SK-N-SH treated with all-trans-retinoic acid at 6 μM for 48 hours (cell line): Measurements from ENCODE around the gene CLEC16A.

Experiments
- ATAC-seq: fragments of 200-7000 bp; cut with Tn5 transposase; 3 replicates; pipeline ENCODE4 v1.9.1; 2020; ENCODE audit warnings: mild to moderate bottlenecking, moderate library complexity
- ARNTL ChIP-seq: fragments of 450-650 bp; formaldehyde crosslinking; IDR thresholded peaks from 2 replicates; pipeline ENCODE4 v1.5.0; 2020; ENCODE audit warnings: low read depth, mild to moderate bottlenecking, moderate library complexity, borderline replicate concordance
- BACH2 ChIP-seq: fragments of 250-450 bp; sonication (Bioruptor Pico); IDR thresholded peaks from 2 replicates; pipeline ENCODE4 v1.9.0; 2021; ENCODE audit warnings: mild to moderate bottlenecking, borderline replicate concordance
- CSDC2 ChIP-seq: fragments of 250-450 bp; sonication (Bioruptor Pico); IDR thresholded peaks from 2 replicates; pipeline ENCODE4 v1.5.0; 2020; ENCODE audit warnings: mild to moderate bottlenecking, moderate library complexity
- ESRRG ChIP-seq: fragments of 250-450 bp; sonication (Bioruptor Pico); IDR thresholded peaks from 2 replicates; pipeline ENCODE4 v1.6.1; 2021; ENCODE audit warnings: mild to moderate bottlenecking
- GLIS3 ChIP-seq: fragments of 250-450 bp; sonication (Bioruptor Pico); IDR thresholded peaks from 2 replicates; pipeline ENCODE4 v1.5.0; 2020; ENCODE audit warnings: mild to moderate bottlenecking, moderate library complexity
- ISL1 ChIP-seq: fragments of 250-450 bp; sonication (Bioruptor Pico); IDR thresholded peaks from 2 replicates; pipeline ENCODE4 v2.1.2; 2022; ENCODE audit warnings: mild to moderate bottlenecking, moderate library complexity
- OSR1 ChIP-seq: fragments of 250-450 bp; sonication (Bioruptor Pico); IDR thresholded peaks from 2 replicates; pipeline ENCODE4 v1.8.0; 2022; ENCODE audit warnings: moderate library complexity, mild to moderate bottlenecking, inconsistent platforms
- PPARA ChIP-seq: fragments of 250-450 bp; sonication (Bioruptor Pico); IDR thresholded peaks from 2 replicates; pipeline ENCODE4 v1.5.0; 2020; ENCODE audit warnings: mild to moderate bottlenecking, borderline replicate concordance
- RARB ChIP-seq: fragments of 250-450 bp; sonication (Bioruptor Pico); IDR thresholded peaks from 2 replicates; pipeline ENCODE4 v1.8.0; 2021; ENCODE audit warnings: mild to moderate bottlenecking, moderate library complexity
- SNAI2 ChIP-seq: fragments of 250-450 bp; sonication (Bioruptor Pico); IDR thresholded peaks from 2 replicates; pipeline ENCODE4 v1.5.0; 2020; ENCODE audit warnings: mild to moderate bottlenecking, moderate library complexity
- TCF4 ChIP-seq: fragments of 250-450 bp; sonication (Bioruptor Pico); IDR thresholded peaks from 2 replicates; pipeline ENCODE4 v1.8.0; 2021; ENCODE audit warnings: mild to moderate bottlenecking, moderate library complexity, borderline replicate concordance
- TOX ChIP-seq: fragments of 250-450 bp; sonication (Bioruptor Pico); IDR thresholded peaks from 2 replicates; pipeline ENCODE4 v1.8.0; 2021; ENCODE audit warnings: mild to moderate bottlenecking, moderate library complexity, borderline replicate concordance
- ZC3H10 ChIP-seq: fragments of 250-450 bp; sonication (Bioruptor Pico); IDR thresholded peaks from 2 replicates; pipeline ENCODE4 v1.5.1; 2021; ENCODE audit warnings: mild to moderate bottlenecking, moderate library complexity
- ZFP3 ChIP-seq: fragments of 250-450 bp; sonication (Bioruptor Pico); IDR thresholded peaks from 2 replicates; pipeline ENCODE4 v1.5.0; 2020; ENCODE audit warnings: mild to moderate bottlenecking, moderate library complexity
- ZFP30 ChIP-seq: fragments of 450-650 bp; formaldehyde crosslinking; IDR thresholded peaks from 2 replicates; pipeline ENCODE4 v1.5.0; 2022; ENCODE audit warnings: mild to moderate bottlenecking, moderate library complexity
- ZNF70 ChIP-seq: fragments of 450-650 bp; formaldehyde crosslinking; IDR thresholded peaks from 2 replicates; pipeline ENCODE4 v1.5.0; 2020; ENCODE audit warnings: mild to moderate bottlenecking, moderate library complexity
- ZNF8 ChIP-seq: fragments of 450-650 bp; formaldehyde crosslinking; IDR thresholded peaks from 2 replicates; pipeline ENCODE4 v1.5.0; 2020; ENCODE audit warnings: mild to moderate bottlenecking, moderate library complexity
- TF ChIP-seq, protein P1 (sequence below): fragments of 250-450 bp; sonication (Bioruptor Pico); IDR thresholded peaks from 2 replicates; pipeline ENCODE4 v1.5.1; 2021; ENCODE audit warnings: mild to moderate bottlenecking, moderate library complexity
- TF ChIP-seq, protein P2 (sequence below): fragments of 250-450 bp; sonication (Bioruptor Pico); IDR thresholded peaks from 2 replicates; pipeline ENCODE4 v1.5.1; 2020; ENCODE audit warnings: low read depth, mild to moderate bottlenecking, moderate library complexity
- TF ChIP-seq, protein P3 (sequence below): fragments of 250-450 bp; sonication (Bioruptor Pico); IDR thresholded peaks from 2 replicates; pipeline ENCODE4 v1.8.0; 2021; ENCODE audit warnings: low read depth, mild to moderate bottlenecking, moderate library complexity, borderline replicate concordance
- TF ChIP-seq, protein P4 (sequence below): fragments of 250-450 bp; sonication (Bioruptor Pico); IDR thresholded peaks from 2 replicates; pipeline ENCODE4 v1.8.0; 2020; ENCODE audit warnings: mild to moderate bottlenecking, moderate library complexity, borderline replicate concordance

CLEC16A gene

DNA sequence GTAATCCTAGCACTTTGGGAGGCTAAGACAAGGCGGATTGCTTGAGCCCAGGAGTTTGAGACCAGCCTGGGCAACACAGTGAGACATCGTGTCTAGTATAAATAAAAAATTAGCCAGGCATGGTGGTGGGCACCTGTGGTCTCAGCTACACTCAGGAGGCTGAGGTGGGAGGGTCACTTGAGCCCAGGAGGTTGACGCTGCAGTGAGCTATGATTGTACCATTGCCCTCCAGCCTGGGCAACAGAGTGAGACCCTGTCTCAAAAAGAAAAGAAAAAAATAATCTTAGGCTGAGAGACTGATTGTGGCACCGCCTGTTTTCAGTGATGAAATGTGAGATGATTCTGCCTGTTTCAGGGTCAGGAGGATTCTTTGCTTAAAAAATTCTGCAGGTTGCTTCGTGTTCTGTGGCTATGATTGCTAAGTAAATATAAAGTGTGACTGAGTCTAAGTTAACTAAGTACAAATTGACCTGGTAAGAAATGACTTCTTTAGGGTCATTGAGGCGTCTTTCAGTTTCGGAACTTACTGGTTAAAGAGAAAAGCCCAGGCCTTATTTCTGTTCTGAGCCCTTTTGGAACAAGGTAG, 183.3 kb downstream of the CLEC16A start:
- no peak for ATAC-seq
- no peak for TF ChIP-seq TOX (CRISPR knock-in tag)
- TF ChIP-seq ZC3H10, result no peak
- TF ChIP-seq ZFP3, result no peak
- TF ChIP-seq OSR1 (CRISPR knock-in tag), result no peak
- TF ChIP-seq, protein P1, sequence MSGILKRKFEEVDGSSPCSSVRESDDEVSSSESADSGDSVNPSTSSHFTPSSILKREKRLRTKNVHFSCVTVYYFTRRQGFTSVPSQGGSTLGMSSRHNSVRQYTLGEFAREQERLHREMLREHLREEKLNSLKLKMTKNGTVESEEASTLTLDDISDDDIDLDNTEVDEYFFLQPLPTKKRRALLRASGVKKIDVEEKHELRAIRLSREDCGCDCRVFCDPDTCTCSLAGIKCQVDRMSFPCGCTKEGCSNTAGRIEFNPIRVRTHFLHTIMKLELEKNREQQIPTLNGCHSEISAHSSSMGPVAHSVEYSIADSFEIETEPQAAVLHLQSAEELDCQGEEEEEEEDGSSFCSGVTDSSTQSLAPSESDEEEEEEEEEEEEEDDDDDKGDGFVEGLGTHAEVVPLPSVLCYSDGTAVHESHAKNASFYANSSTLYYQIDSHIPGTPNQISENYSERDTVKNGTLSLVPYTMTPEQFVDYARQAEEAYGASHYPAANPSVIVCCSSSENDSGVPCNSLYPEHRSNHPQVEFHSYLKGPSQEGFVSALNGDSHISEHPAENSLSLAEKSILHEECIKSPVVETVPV (CRISPR knock-in tag), result no peak
- TF ChIP-seq, protein P2, sequence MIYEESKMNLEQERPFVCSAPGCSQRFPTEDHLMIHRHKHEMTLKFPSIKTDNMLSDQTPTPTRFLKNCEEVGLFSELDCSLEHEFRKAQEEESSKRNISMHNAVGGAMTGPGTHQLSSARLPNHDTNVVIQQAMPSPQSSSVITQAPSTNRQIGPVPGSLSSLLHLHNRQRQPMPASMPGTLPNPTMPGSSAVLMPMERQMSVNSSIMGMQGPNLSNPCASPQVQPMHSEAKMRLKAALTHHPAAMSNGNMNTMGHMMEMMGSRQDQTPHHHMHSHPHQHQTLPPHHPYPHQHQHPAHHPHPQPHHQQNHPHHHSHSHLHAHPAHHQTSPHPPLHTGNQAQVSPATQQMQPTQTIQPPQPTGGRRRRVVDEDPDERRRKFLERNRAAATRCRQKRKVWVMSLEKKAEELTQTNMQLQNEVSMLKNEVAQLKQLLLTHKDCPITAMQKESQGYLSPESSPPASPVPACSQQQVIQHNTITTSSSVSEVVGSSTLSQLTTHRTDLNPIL, result no peak
- TF ChIP-seq, all 23 proteins: peak for 0

DNA sequence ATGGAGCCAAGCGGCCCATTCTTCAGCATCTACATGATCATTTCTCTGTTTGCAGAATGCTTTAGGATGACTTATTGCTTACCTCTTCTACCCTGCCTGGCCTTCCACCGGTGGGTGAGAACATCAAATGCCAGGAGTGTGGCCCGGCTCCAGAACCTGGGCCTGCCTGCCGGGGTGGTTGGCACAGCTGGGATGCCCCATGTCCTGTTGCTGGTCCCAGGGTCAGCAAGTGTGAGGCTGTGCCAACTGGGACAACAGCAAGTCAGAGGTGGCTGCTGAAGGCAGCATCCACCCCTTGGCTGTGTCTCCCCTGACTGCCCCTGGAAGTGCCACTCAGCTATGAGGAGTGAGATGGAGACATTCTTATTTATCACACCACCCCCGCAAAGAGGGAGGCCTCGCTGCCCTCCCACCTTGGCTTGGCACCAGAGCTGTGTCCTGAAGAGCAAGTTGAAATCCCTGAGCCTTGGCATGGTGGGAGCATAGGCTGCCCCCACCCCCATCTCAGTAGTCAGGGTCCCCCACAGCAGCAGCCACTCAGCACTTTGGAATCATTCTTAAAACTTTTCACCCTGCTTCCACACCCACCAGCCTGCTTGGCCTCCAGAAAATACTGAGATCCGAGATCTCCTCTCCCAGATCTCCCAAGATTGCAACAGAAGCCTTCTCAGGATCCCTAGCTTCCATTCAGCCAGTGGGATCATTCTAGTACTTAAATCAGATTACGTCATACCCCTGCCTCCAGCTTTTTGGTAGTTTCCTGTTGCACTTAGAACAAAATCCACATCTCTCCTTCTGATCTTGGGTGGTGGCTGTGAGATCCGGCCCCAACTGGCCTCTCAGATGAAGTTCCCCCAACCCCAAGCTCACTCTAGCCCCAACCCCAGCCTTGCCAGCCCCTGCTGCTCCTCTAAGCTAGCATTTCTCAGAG, 184.1 kb downstream of the CLEC16A start:
- ATAC-seq, result peak; percentile 16
- TF ChIP-seq TCF4 (CRISPR knock-in tag) (no peak), OSR1 (CRISPR knock-in tag) (no peak), ZNF8 (CRISPR knock-in tag) (no peak)
- TF ChIP-seq, protein P3, sequence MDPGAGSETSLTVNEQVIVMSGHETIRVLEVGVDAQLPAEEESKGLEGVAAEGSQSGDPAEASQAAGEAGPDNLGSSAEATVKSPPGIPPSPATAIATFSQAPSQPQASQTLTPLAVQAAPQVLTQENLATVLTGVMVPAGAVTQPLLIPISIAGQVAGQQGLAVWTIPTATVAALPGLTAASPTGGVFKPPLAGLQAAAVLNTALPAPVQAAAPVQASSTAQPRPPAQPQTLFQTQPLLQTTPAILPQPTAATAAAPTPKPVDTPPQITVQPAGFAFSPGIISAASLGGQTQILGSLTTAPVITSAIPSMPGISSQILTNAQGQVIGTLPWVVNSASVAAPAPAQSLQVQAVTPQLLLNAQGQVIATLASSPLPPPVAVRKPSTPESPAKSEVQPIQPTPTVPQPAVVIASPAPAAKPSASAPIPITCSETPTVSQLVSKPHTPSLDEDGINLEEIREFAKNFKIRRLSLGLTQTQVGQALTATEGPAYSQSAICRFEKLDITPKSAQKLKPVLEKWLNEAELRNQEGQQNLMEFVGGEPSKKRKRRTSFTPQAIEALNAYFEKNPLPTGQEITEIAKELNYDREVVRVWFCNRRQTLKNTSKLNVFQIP (CRISPR knock-in tag), result no peak

DNA sequence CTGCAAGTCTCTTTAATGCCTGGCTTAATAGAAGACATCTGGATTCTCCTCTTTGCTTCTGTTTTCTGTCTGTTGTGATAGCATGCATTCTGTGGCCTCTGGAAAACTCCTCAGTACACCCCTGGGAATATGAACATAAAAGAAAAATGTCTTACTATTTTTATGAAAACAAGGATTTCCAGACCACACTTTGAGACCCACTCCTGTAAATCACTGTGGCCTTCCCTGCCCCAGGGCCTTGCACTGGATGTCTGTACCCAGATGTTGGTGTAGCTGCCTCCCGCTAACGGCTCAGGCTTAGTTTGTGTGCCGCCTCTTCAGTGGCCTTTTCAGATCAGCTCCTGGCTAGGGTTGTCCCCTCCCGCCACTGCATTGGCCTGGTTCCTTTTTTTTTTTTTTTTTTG, 185.0 kb downstream of the CLEC16A start:
- peak; percentile 87 for TF ChIP-seq TCF4 (CRISPR knock-in tag)
- TF ChIP-seq OSR1 (CRISPR knock-in tag), result no peak
- no peak for TF ChIP-seq GLIS3 (CRISPR knock-in tag)
- no peak for TF ChIP-seq ZFP3
- TF ChIP-seq SNAI2, result no peak
- TF ChIP-seq, all 23 proteins: peak for 1

DNA sequence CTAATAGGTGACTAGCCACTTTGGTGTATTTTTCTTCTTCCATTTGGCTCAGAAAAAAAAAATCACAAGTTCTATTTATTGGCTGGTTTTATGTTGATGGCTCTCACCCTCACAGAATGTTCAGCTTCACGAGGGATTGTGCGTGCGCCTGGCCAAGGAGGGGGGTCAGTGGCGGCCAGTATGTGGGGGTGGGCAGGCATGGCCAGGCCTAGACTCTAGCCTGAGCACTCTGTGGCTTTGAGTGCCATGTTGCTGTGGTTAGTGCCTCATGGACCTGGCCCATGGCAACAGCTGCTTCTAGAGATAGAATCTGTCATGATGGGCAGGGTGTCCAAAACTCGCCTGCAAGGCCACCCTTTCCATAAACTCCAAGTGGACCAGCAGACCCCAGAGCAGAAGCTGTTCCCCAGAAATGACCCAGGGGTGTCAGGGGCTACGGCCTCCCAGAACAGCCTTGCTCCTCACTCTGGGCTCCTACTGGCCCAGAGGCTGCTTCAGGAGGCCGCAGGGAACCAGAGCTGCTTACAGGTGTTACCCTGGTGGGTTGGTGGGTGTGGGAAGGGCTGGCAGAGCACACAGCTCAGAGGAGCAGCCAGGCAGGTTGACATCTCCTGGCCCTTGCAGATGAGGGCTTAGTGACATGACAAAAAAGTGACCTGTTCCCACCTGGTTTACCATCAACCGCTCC, 186.8 kb downstream of the CLEC16A start:
- ATAC-seq, result no peak
- TF ChIP-seq ZFP30 (CRISPR knock-in tag) (no peak), RARB (no peak), ISL1 (CRISPR knock-in tag) (no peak), ZFP3 (no peak), PPARA (CRISPR knock-in tag) (no peak), OSR1 (CRISPR knock-in tag) (no peak)
- TF ChIP-seq, protein P4, sequence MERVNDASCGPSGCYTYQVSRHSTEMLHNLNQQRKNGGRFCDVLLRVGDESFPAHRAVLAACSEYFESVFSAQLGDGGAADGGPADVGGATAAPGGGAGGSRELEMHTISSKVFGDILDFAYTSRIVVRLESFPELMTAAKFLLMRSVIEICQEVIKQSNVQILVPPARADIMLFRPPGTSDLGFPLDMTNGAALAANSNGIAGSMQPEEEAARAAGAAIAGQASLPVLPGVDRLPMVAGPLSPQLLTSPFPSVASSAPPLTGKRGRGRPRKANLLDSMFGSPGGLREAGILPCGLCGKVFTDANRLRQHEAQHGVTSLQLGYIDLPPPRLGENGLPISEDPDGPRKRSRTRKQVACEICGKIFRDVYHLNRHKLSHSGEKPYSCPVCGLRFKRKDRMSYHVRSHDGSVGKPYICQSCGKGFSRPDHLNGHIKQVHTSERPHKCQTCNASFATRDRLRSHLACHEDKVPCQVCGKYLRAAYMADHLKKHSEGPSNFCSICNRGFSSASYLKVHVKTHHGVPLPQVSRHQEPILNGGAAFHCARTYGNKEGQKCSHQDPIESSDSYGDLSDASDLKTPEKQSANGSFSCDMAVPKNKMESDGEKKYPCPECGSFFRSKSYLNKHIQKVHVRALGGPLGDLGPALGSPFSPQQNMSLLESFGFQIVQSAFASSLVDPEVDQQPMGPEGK (CRISPR knock-in tag), result no peak

More for the DNA sequence above, 185.0 kb downstream of the CLEC16A start:
- ATAC-seq, result peak; percentile 71

DNA sequence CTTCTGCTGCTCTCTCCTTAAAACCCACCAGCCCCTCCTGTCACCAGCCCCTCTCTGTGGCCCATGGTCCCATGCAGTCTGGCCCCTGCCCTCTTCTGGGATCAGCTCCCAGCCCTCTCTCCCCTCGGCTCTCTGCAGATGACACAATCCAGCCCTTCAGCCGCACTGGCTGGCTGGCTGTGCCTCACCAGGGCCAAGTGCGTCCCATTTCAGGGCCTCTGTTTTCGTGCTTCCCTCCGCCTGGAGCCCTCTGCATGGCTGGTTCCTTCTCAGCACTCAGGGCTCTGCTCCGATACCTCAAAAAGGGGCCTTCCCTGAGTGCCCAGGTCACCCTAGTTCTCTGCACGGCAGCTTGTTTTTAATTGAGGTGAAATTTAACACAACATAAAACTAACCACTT, 187.3 kb downstream of the CLEC16A start:
- no peak for TF ChIP-seq ZNF70 (CRISPR knock-in tag)
- no peak for TF ChIP-seq TCF4 (CRISPR knock-in tag)
- no peak for TF ChIP-seq ESRRG (CRISPR knock-in tag)
- no peak for TF ChIP-seq GLIS3 (CRISPR knock-in tag)
- no peak for TF ChIP-seq ARNTL (CRISPR knock-in tag)
- no peak for TF ChIP-seq OSR1 (CRISPR knock-in tag)
- TF ChIP-seq ZNF8 (CRISPR knock-in tag), result no peak
- TF ChIP-seq BACH2 (CRISPR knock-in tag), result no peak
- TF ChIP-seq ZC3H10, result no peak
- TF ChIP-seq, protein P3 (CRISPR knock-in tag), result no peak
- no peak for TF ChIP-seq PPARA (CRISPR knock-in tag)
- TF ChIP-seq, protein P1 (CRISPR knock-in tag), result no peak
- TF ChIP-seq CSDC2, result no peak
- no peak for TF ChIP-seq SNAI2
- TF ChIP-seq ISL1 (CRISPR knock-in tag), result no peak
- no peak for TF ChIP-seq TOX (CRISPR knock-in tag)

More for the DNA sequence above, 187.3 kb downstream of the CLEC16A start:
- ATAC-seq, result no peak
